SU-DHL-6 (cell line): ENCODE data around the gene AGO4.

Experiments
- H2AFZ ChIP-seq: fragments of 200-600 bp; sonication (generic); 2 replicates; pipeline ENCODE4 v1.6.1; 2014; ENCODE audit warnings: low read depth, mild to moderate bottlenecking, moderate library complexity, mixed read lengths, antibody characterized with exemption, low read length; ENCODE audit not compliant: severe bottlenecking
- H3F3A ChIP-seq: fragments of 200-600 bp; shearing (Covaris generic); 2 replicates; pipeline ENCODE4 v1.6.0; 2016; ENCODE audit warnings: antibody characterized with exemption, mild to moderate bottlenecking; ENCODE audit not compliant: insufficient read depth
- H3K27ac ChIP-seq: fragments of 200-600 bp; sonication (generic); 2 replicates; pipeline ENCODE4 v1.5.1; 2016; ENCODE audit warnings: low read depth, mild to moderate bottlenecking, low read length, moderate library complexity, mixed read lengths
- H3K27me3 ChIP-seq: fragments of 200-600 bp; sonication (generic), shearing (Covaris generic); 2 replicates; pipeline ENCODE4 v1.6.0; 2014; ENCODE audit warnings: mild to moderate bottlenecking, low read length
- H3K36me3 ChIP-seq: fragments of 200-600 bp; sonication (generic); 2 replicates; pipeline ENCODE4 v1.6.1; 2014; ENCODE audit warnings: mild to moderate bottlenecking, low read length, mixed read lengths
- H3K4me2 ChIP-seq: fragments of 300-600, 200-600 bp; shearing (Covaris generic), sonication (generic); 2 replicates; pipeline ENCODE4 v1.6.0; 2014; ENCODE audit warnings: low read length, low read depth, mild to moderate bottlenecking; ENCODE audit not compliant: poor library complexity, severe bottlenecking
- H3K4me3 ChIP-seq: fragments of 200-600 bp; sonication (generic); 2 replicates; pipeline ENCODE4 v1.5.1; 2014; ENCODE audit warnings: antibody characterized with exemption, low read length, mild to moderate bottlenecking, mixed read lengths; ENCODE audit not compliant: insufficient read depth, poor library complexity, severe bottlenecking
- H3K79me2 ChIP-seq: fragments of 200-600 bp; sonication (generic); 2 replicates; pipeline ENCODE4 v1.6.1; 2014; ENCODE audit warnings: mild to moderate bottlenecking, low read length, moderate library complexity; ENCODE audit not compliant: insufficient read depth
- H3K9ac ChIP-seq: fragments of 200-600 bp; sonication (generic); 2 replicates; pipeline ENCODE4 v1.7.0; 2014; ENCODE audit warnings: mild to moderate bottlenecking, low read length
- H3K9me2 ChIP-seq: fragments of 200-600 bp; sonication (generic); replicated peaks from 2 replicates; pipeline ENCODE4 v1.6.1; 2014; ENCODE audit warnings: low read length; ENCODE audit not compliant: insufficient read depth
- H3K9me3 ChIP-seq: fragments of 200-600 bp; sonication (generic); 2 replicates; pipeline ENCODE4 v1.6.1; 2014; ENCODE audit warnings: low read length, mixed read lengths; ENCODE audit not compliant: insufficient read depth
- H4K20me1 ChIP-seq: fragments of 200-600 bp; sonication (generic); 2 replicates; pipeline ENCODE4 v1.6.1; 2014; ENCODE audit warnings: low read depth, mild to moderate bottlenecking, antibody characterized with exemption, low read length, moderate library complexity, mixed read lengths
- EZH2phosphoT487 ChIP-seq: fragments of 200-600 bp; sonication (generic), shearing (Covaris generic); conservative IDR thresholded peaks from 2 replicates; pipeline ENCODE4 v1.6.1; 2018; ENCODE audit warnings: mild to moderate bottlenecking, antibody characterized with exemption, low read length, moderate library complexity, mixed read lengths
- TF ChIP-seq, protein P1 (sequence below): fragments of 200-600 bp; sonication (generic); IDR thresholded peaks from one replicate; pipeline ENCODE4 v1.5.1; 2017; ENCODE audit warnings: antibody characterized with exemption, mild to moderate bottlenecking, low read length, moderate library complexity; ENCODE audit not compliant: insufficient read depth, poor library complexity, severe bottlenecking

Gene AGO4

DNA sequence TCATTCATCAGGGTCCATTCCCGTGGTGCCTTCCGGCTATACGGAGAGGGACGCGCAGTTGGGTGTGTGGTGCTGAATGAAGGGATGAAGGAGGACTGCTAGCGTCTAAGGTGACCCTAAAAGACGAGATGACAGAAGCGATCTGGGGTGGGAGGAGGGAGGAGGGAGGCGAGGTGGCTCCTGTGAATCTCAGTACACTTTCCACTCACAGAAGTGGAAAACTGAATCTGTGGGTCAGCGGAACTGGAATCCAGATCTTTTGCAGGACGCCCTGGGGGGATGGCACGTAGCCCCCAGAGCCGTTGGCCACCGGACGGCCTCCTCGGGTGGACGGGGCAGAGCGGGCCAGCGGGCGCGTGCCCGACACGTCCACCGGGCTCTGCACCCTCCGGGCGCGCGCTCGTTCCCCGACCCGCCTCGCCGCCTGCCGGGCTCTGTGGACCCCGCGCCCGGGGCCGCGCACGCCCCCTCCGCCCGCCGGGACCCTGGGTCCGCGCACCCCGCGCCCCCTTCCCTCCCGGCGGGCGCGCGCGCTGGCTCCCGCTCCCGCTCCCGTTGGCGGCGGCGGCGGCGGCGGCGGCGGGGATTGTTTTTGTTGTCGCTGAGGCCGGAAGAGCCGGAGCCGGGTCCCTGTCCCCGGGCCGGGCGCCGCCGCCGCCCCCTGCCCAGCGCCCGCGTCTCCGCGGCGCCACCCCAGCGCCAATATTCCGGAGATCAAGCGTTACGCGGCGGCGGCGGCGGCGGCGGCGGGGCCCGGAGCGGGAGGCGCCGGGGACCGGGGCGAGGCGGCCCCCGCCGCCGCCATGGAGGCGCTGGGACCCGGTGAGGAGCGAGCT lies at the start of gene AGO4:
Gene AGO4, plus strand, starts transcription at position 403 of the 836 bp plus-strand sequence. Its CDS starts 401 bp downstream, at position 804.
- Histone ChIP-seq H3K27ac (no peak within 1 kb of the TSS), H3K4me3 (peak within 1 kb of the TSS; percentile 77), H3K36me3 (no peaks in the 10 kb centered on the region), H3K4me2 (peak within 1 kb of the TSS; percentile 85), H3K9ac (peak within 1 kb of the TSS; percentile 78), H3K9me3 (no peaks in the 10 kb centered on the region), H3K27me3 (no peaks in the 10 kb centered on the region), H3K9me2 (no peaks in the 10 kb centered on the region), H3K79me2 (no peaks in the 10 kb centered on the region), H2AFZ (peak within 1 kb of the TSS; percentile 92), H4K20me1 (no peaks in the 10 kb centered on the region), H3F3A (peaks cover 15% of the 10 kb centered on the region)
- TF ChIP-seq EZH2phosphoT487, result no peak
- TF ChIP-seq, protein P1, sequence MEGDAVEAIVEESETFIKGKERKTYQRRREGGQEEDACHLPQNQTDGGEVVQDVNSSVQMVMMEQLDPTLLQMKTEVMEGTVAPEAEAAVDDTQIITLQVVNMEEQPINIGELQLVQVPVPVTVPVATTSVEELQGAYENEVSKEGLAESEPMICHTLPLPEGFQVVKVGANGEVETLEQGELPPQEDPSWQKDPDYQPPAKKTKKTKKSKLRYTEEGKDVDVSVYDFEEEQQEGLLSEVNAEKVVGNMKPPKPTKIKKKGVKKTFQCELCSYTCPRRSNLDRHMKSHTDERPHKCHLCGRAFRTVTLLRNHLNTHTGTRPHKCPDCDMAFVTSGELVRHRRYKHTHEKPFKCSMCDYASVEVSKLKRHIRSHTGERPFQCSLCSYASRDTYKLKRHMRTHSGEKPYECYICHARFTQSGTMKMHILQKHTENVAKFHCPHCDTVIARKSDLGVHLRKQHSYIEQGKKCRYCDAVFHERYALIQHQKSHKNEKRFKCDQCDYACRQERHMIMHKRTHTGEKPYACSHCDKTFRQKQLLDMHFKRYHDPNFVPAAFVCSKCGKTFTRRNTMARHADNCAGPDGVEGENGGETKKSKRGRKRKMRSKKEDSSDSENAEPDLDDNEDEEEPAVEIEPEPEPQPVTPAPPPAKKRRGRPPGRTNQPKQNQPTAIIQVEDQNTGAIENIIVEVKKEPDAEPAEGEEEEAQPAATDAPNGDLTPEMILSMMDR, result no peak

- Histone ChIP-seq H3K36me3 (peaks cover 71% of the 10 kb centered on the region), H3K9me2 (no peaks in the 10 kb centered on the region), H3K9ac (no peak overlapping the region), H3K9me3 (no peaks in the 10 kb centered on the region), H3K79me2 (peaks cover 61% of the 10 kb centered on the region), H3K4me3 (no peak overlapping the region), H3K4me2 (no peak overlapping the region), H3F3A (peaks cover 8% of the 10 kb centered on the region), H3K27me3 (no peaks in the 10 kb centered on the region), H3K27ac (no peak overlapping the region), H4K20me1 (peaks cover 12% of the 10 kb centered on the region; the same call in 1 of the 2 replicates), H2AFZ (no peak overlapping the region)
- TF ChIP-seq, protein P1, result no peak
- no peak for TF ChIP-seq EZH2phosphoT487
Observed at GRCh38 chr1:35762141-35762540, 45.7 kb upstream of the AGO4 start.

GRCh38 chr1:35763201-35763600 lies 44.6 kb upstream of the AGO4 start:
- Histone ChIP-seq H4K20me1 (peaks cover 13% of the 10 kb centered on the region; the same call in 1 of the 2 replicates), H3K27me3 (no peaks in the 10 kb centered on the region), H3K4me3 (no peak overlapping the region), H3K27ac (no peak overlapping the region), H2AFZ (no peak overlapping the region), H3K9me3 (no peaks in the 10 kb centered on the region), H3K79me2 (peaks cover 72% of the 10 kb centered on the region), H3K9me2 (no peaks in the 10 kb centered on the region), H3K36me3 (peaks cover 71% of the 10 kb centered on the region), H3F3A (peaks cover 15% of the 10 kb centered on the region), H3K4me2 (peak overlapping the region; percentile 15), H3K9ac (no peak overlapping the region)
- no peak for TF ChIP-seq EZH2phosphoT487
- TF ChIP-seq, protein P1, result no peak
